Stomach (tissue), 9 donors: Measurements from ENCODE around the gene MYBPH. TPM values are rescaled to one million over a fixed set of nuclear protein-coding genes. Genes with fewer than 3 reads are reported as not detected.

Experiments used
- DNase-seq, 2 donors: peaks; one replicate each; pipeline versions ENCODE4 v3.0.0 to v3.0.0-alpha.2; 2013 to 2019
- H3K27ac ChIP-seq, 5 donors: fragments of 200-600 bp in 4 of 5; sonication (generic) in 4 of 5; one replicate each; pipeline ENCODE4 v1.5.1; 2013 to 2019; ENCODE audit warnings: mild to moderate bottlenecking in 1 of 5, moderate library complexity in 1 of 5
- H3K27me3 ChIP-seq, 3 donors: fragments of 200-600 bp; sonication (generic); one replicate each; pipeline ENCODE4 v1.5.1; 2017 to 2019; ENCODE audit warnings: mixed run types in 1 of 3
- H3K36me3 ChIP-seq, 4 donors: fragments of 200-600 bp; sonication (generic); 1 replicate in 3 of 4; 2 replicates in 1 of 4; pipeline ENCODE4 v1.5.1; 2016 to 2019
- H3K4me1 ChIP-seq, 4 donors: fragments of 200-600 bp; sonication (generic); one replicate each; pipeline ENCODE4 v1.5.1; 2016 to 2019
- H3K4me3 ChIP-seq, 4 donors: fragments of 200-600 bp; sonication (generic) in 3 of 4; one replicate each; pipeline ENCODE4 v1.5.1; 2016 to 2019; ENCODE audit warnings: mild to moderate bottlenecking in 1 of 4
- H3K9me3 ChIP-seq, 4 donors: fragments of 200-600 bp; sonication (generic); one replicate each; pipeline ENCODE4 v1.5.1; 2016 to 2019
- CTCF ChIP-seq, 7 experiments: fragments of 450-650 bp in 4 of 7; fragments of 200-600 bp in 3 of 7; sonication (generic) in 3 of 7; IDR thresholded peaks; one replicate each; pipeline ENCODE4 v1.5.1; 2016 to 2019; ENCODE audit warnings: antibody characterized with exemption in 7 of 7, control low read depth in 2 of 7, mild to moderate bottlenecking in 1 of 7
- EP300 ChIP-seq: sonication (generic); formaldehyde crosslinking; IDR thresholded peaks from one replicate; pipeline ENCODE4 v1.6.1; 2017; ENCODE audit warnings: antibody characterized with exemption
- POLR2A ChIP-seq, 4 donors: fragments of 450-650 bp; IDR thresholded peaks; one replicate each; pipeline ENCODE4 v1.6.1; 2016; ENCODE audit warnings: antibody characterized with exemption in 4 of 4, control low read depth in 2 of 4, mild to moderate bottlenecking in 1 of 4, moderate library complexity in 1 of 4
- POLR2AphosphoS5 ChIP-seq, 3 donors: sonication (generic); formaldehyde crosslinking; IDR thresholded peaks; one replicate each; pipeline ENCODE4 v1.6.1; 2016; ENCODE audit warnings: antibody characterized with exemption in 3 of 3
- WGBS, 5 donors: extraction: QIAGEN DNeasy Blood & Tissue Kit in 3 of 5; methylation state at CpG; one replicate each; pipeline versions ENCODE4 v1.1.5 to v1.1.7; 2013 to 2018; 5-methylcytosine and 5-hydroxymethylcytosine counted together
- intact Hi-C: fragments of 100-400 bp; cut with DNase I; formaldehyde crosslinking; loops from one replicate; pipeline ENCODE4 v1.15.1; 2023; ENCODE audit warnings: low total_unique reads
- polyA plus RNA-seq, 3 donors: library from polyadenylated mRNA; stranded (reverse); fragments of 200-250 nt; gene quantifications; one replicate each; pipeline ENCODE4 v1.2.3, GENCODE V29; 2013
- total RNA-seq, 5 donors: library from RNA; depleted of rRNA; stranded (reverse); fragments of >200 nt; gene quantifications; one replicate each; pipeline versions ENCODE4 v1.1.0 to v1.2.3, GENCODE V29; 2014 to 2016
- donor health status: healthy with polysubstance abuse.
- donor health status: Bipolar disorder and iron deficiency.
- donor health status: healthy.

The MYBPH gene
- total and polyA plus RNA-seq, 8 donors: 0.05 to 0.19 TPM; not detected in 6

- Histone ChIP-seq H3K36me3 (no peaks in the 10 kb centered on the region), H3K27me3 (peaks cover 0 to 6% (median 0%) of the 10 kb centered on the region in 3 donors), H3K27ac (no peak overlapping the region), H3K4me3 (no peak overlapping the region), H3K9me3 (no peaks in the 10 kb centered on the region), H3K4me1 (peaks cover 0 to 23% (median 12%) of the 10 kb centered on the region in 4 donors)
- 48 to 65% (median 52%) methylated on average over 7 of the region's 7 CpGs for WGBS, 5 donors
- intact Hi-C loops: no loop called here
- no peak for DNase-seq
- TF ChIP-seq POLR2AphosphoS5 (IDR thresholded peaks at IDR 0.05): no peak
- no peak for TF ChIP-seq POLR2A (IDR thresholded peaks at IDR 0.05)
- TF ChIP-seq EP300: no peak
- no peak for TF ChIP-seq CTCF (IDR thresholded peaks at IDR 0.05)
Measured at GRCh38 chr1:203187304-203187685, 11.7 kb upstream of the MYBPH start.

GRCh38 chr1:203186446-203187303 lies 11.0 kb upstream of the MYBPH start, which contains the start of gene CHI3L1:
CHI3L1 (minus strand) TSS chr1:203186704; CDS start chr1:203186623, 81 bp downstream.
- H3K4me1 ChIP-seq: peaks cover 0 to 23% (median 12%) of the 10 kb centered on the region in 4 donors
- DNase-seq: peak in 1 of 2 donors; percentile 34
- WGBS, 5 donors: 35 to 52% (median 44%) methylated on average over 13 to 14 of the region's 14 CpGs
- TF ChIP-seq CTCF (IDR thresholded peaks at IDR 0.05) (no peak), POLR2A (IDR thresholded peaks at IDR 0.05) (no peak), POLR2AphosphoS5 (IDR thresholded peaks at IDR 0.05) (no peak), EP300 (no peak)
- H3K36me3 ChIP-seq: no peaks in the 10 kb centered on the region
- H3K27ac ChIP-seq: peak within 1 kb of the TSS in 3 of 5 donors; percentile 3 to 62 (median 8)
- H3K27me3 ChIP-seq: peaks cover 0 to 6% (median 0%) of the 10 kb centered on the region in 3 donors
- no peaks in the 10 kb centered on the region for H3K9me3 ChIP-seq
- no peak within 1 kb of the TSS for H3K4me3 ChIP-seq
- intact Hi-C loops: no loop called here

- peak overlapping the region in 1 of 5 donors; percentile 62 for H3K27ac ChIP-seq
- WGBS, 5 donors: 72 to 86% (median 75%) methylated on average over 5 of the region's 5 CpGs
- H3K36me3 ChIP-seq: no peaks in the 10 kb centered on the region
- H3K4me1 ChIP-seq: peaks cover 0 to 23% (median 12%) of the 10 kb centered on the region in 4 donors
- H3K27me3 ChIP-seq: peaks cover 0 to 6% (median 0%) of the 10 kb centered on the region in 3 donors
- DNase-seq: no peak
- no peak overlapping the region for H3K4me3 ChIP-seq
- intact Hi-C loops: no loop called here
- no peak for TF ChIP-seq CTCF (IDR thresholded peaks at IDR 0.05)
- H3K9me3 ChIP-seq: no peaks in the 10 kb centered on the region
Measured at GRCh38 chr1:203186091-203186445, 10.4 kb upstream of the MYBPH start.

- Histone ChIP-seq H3K27ac (no peak overlapping the region), H3K27me3 (peaks cover 0 to 6% (median 0%) of the 10 kb centered on the region in 3 donors), H3K9me3 (no peaks in the 10 kb centered on the region), H3K4me3 (no peak overlapping the region), H3K4me1 (peaks cover 0 to 23% (median 12%) of the 10 kb centered on the region in 4 donors), H3K36me3 (no peaks in the 10 kb centered on the region)
- no peak for DNase-seq
- TF ChIP-seq EP300 (no peak), POLR2AphosphoS5 (IDR thresholded peaks at IDR 0.05) (no peak), CTCF (IDR thresholded peaks at IDR 0.05) (no peak), POLR2A (IDR thresholded peaks at IDR 0.05) (no peak)
- intact Hi-C loops: no loop called here
- 82 to 92% (median 88%) methylated on average over 4 of the region's 4 CpGs for WGBS, 5 donors
Measured at GRCh38 chr1:203185585-203185984, 10.0 kb upstream of the MYBPH start.
